ENCODE results near the gene CDK15.

CDK15 gene

GRCh38 chr2:201881741-201882140, 75.4 kb downstream of the CDK15 start (continued):
- no peak for TF ChIP-seq ZSCAN4 (tag by site-specific recombination; IDR thresholded peaks at IDR 0.05)
- TF ChIP-seq SP7 (tag by site-specific recombination; IDR thresholded peaks at IDR 0.05), result no peak
- TF ChIP-seq ZNF530 (tag by site-specific recombination; IDR thresholded peaks at IDR 0.05; ENCODE audit: low read depth), result no peak

- no peaks in the 10 kb centered on the region for H3K9me3 ChIP-seq (ENCODE audit: control insufficient read depth, insufficient read depth, low read depth, low read length)
- ChIA-PET POLR2A (no interaction called here), CTCF (interaction anchor here (0.7 to 1.0 kb wide), 2 partner anchors 23 to 134 kb away, joined by 3 to 6 read pairs; no protein-coding TSS in a partner anchor)
- H3K4me1 ChIP-seq (ENCODE audit: control insufficient read depth, insufficient read depth, low read length), result peaks cover 28% of the 10 kb centered on the region
- no peaks in the 10 kb centered on the region for H3K36me3 ChIP-seq (ENCODE audit: control insufficient read depth in 2 of 2, insufficient read depth in 1 of 2, low read length in 2 of 2)
- H3K4me3 ChIP-seq (ENCODE audit: low read depth, low read length), result no peak overlapping the region
- no peak overlapping the region; the same call in 1 of the 2 replicates for H3K27ac ChIP-seq (ENCODE audit: extremely low read depth, low read depth, low read length)
- TF ChIP-seq PBX3 (CRISPR knock-in tag; IDR thresholded peaks at IDR 0.05) (no peak), ZNF133 (tag by site-specific recombination; IDR thresholded peaks at IDR 0.05) (no peak), PRDM6 (tag by site-specific recombination; IDR thresholded peaks at IDR 0.05) (peak; percentile 68), ZNF366 (tag by site-specific recombination; conservative IDR thresholded peaks at IDR 0.05) (peak; percentile 53), ZNF501 (tag by site-specific recombination; IDR thresholded peaks at IDR 0.05) (no peak), ZBTB26 (tag by site-specific recombination; optimal IDR thresholded peaks at IDR 0.05) (peak; percentile 56), ZFP69B (tag by site-specific recombination; IDR thresholded peaks at IDR 0.05) (peak; percentile 88), FEZF1 (tag by site-specific recombination; IDR thresholded peaks at IDR 0.05) (no peak), ZBTB7A (tag by site-specific recombination; IDR thresholded peaks at IDR 0.05; ENCODE audit: low read depth) (no peak), SP7 (tag by site-specific recombination; IDR thresholded peaks at IDR 0.05) (peak; percentile 29; the same call in 1 of the 2 replicates), PRDM1 (tag by site-specific recombination; IDR thresholded peaks at IDR 0.05) (no peak), GLI4 (tag by site-specific recombination; IDR thresholded peaks at IDR 0.05) (no peak), TCF7L2 (IDR thresholded peaks at IDR 0.05; ENCODE audit: borderline replicate concordance, low read depth, low read length) (peak; percentile 99), ZNF768 (tag by site-specific recombination; IDR thresholded peaks at IDR 0.05) (no peak), PRDM10 (tag by site-specific recombination; IDR thresholded peaks at IDR 0.05) (no peak), WT1 (tag by site-specific recombination; IDR thresholded peaks at IDR 0.05) (no peak), ZIC2 (tag by site-specific recombination; IDR thresholded peaks at IDR 0.05) (peak; percentile 53; the same call in 1 of the 2 replicates), ZNF692 (tag by site-specific recombination; IDR thresholded peaks at IDR 0.05) (peak; percentile 89), TRIM28 (IDR thresholded peaks at IDR 0.05; ENCODE audit: borderline replicate concordance, low read length) (0 out of 2 replicates have a peak, but pooled peaks have one; percentile 61), ZSCAN4 (tag by site-specific recombination; IDR thresholded peaks at IDR 0.05) (peak; percentile 92)
Measured at GRCh38 chr2:201882353-201883090, 76.2 kb downstream of the CDK15 start.

Data from HEK293 (cell line).